Neuronal stem cell (in vitro differentiated cells): ENCODE results near the gene HDAC2.

Source experiments
- DNase-seq: peaks from one replicate; pipeline ENCODE4 v3.0.0-alpha.2; 2013; ENCODE audit warnings: low spot score
- H2AFZ ChIP-seq: one replicate; pipeline ENCODE4 v1.6.1; 2013; ENCODE audit warnings: mild to moderate bottlenecking, low read length, inconsistent platforms
- H2AK5ac ChIP-seq: 2 replicates; pipeline ENCODE4 v1.6.1; 2013; ENCODE audit warnings: low read depth, mild to moderate bottlenecking, inconsistent platforms, low read length, moderate library complexity, mixed read lengths
- H2BK120ac ChIP-seq: 2 replicates; pipeline ENCODE4 v1.6.1; 2013; ENCODE audit warnings: low read depth, mild to moderate bottlenecking, inconsistent platforms, low read length, moderate library complexity, mixed read lengths
- H2BK12ac ChIP-seq: one replicate; pipeline ENCODE4 v1.6.1; 2013; ENCODE audit warnings: low read length, inconsistent platforms
- H2BK15ac ChIP-seq: 2 replicates; pipeline ENCODE4 v1.6.1; 2013; ENCODE audit warnings: mild to moderate bottlenecking, low read length, inconsistent platforms, mixed read lengths
- H2BK5ac ChIP-seq: one replicate; pipeline ENCODE4 v1.6.1; 2013; ENCODE audit warnings: inconsistent platforms, mild to moderate bottlenecking, low read length, moderate library complexity
- H3K14ac ChIP-seq: one replicate; pipeline ENCODE4 v1.6.1; 2013; ENCODE audit warnings: low read length, inconsistent platforms
- H3K18ac ChIP-seq: 2 replicates; pipeline ENCODE4 v1.6.1; 2013; ENCODE audit warnings: low read length, inconsistent platforms
- H3K23ac ChIP-seq: 2 replicates; pipeline ENCODE4 v1.6.1; 2013; ENCODE audit warnings: low read depth, mild to moderate bottlenecking, mixed read lengths, low read length, inconsistent platforms; ENCODE audit not compliant: poor library complexity
- H3K27ac ChIP-seq: replicated peaks from 3 replicates; pipeline ENCODE4 v1.5.1; 2013; ENCODE audit warnings: low read length, inconsistent platforms
- H3K27me3 ChIP-seq, 3 experiments: 2 replicates each; pipeline ENCODE4 v1.6.1; 2013; ENCODE audit warnings: low read length in 3 of 3, mild to moderate bottlenecking in 2 of 3, inconsistent platforms in 1 of 3, low read depth in 1 of 3, mixed read lengths in 1 of 3, moderate library complexity in 1 of 3; ENCODE audit not compliant: control insufficient read depth in 3 of 3, insufficient read depth in 3 of 3
- H3K36me3 ChIP-seq, 2 donors: replicated peaks in 1 of 2; 2 replicates each; pipeline ENCODE4 v1.6.1; 2013; ENCODE audit warnings: low read length in 2 of 2; ENCODE audit not compliant: control insufficient read depth in 2 of 2, insufficient read depth in 2 of 2
- H3K4ac ChIP-seq: 2 replicates; pipeline ENCODE4 v1.6.1; 2013; ENCODE audit warnings: inconsistent platforms, mild to moderate bottlenecking, low read length, moderate library complexity
- H3K4me1 ChIP-seq, 2 donors: 1 replicate in 1 of 2; 2 replicates in 1 of 2; pipeline ENCODE4 v1.6.1; 2013; ENCODE audit warnings: low read length in 2 of 2, low read depth in 1 of 2; ENCODE audit not compliant: control insufficient read depth in 2 of 2, insufficient read depth in 1 of 2
- H3K4me2 ChIP-seq: one replicate; pipeline ENCODE4 v1.6.1; 2013; ENCODE audit warnings: mild to moderate bottlenecking, low read length, inconsistent platforms; ENCODE audit not compliant: insufficient read depth, poor library complexity, severe bottlenecking
- H3K4me3 ChIP-seq, 2 donors: 2 replicates each; pipeline ENCODE4 v1.5.1; 2013; ENCODE audit warnings: low read length in 2 of 2, mild to moderate bottlenecking in 2 of 2, inconsistent platforms in 1 of 2, moderate library complexity in 1 of 2
- H3K79me1 ChIP-seq: one replicate; pipeline ENCODE4 v1.6.1; 2013; ENCODE audit warnings: low read depth, mild to moderate bottlenecking, inconsistent platforms, low read length, moderate library complexity
- H3K9ac ChIP-seq: one replicate; pipeline ENCODE4 v1.6.1; 2013; ENCODE audit warnings: mild to moderate bottlenecking, low read depth, low read length, inconsistent platforms; ENCODE audit not compliant: poor library complexity
- H3K9me3 ChIP-seq, 2 donors: replicated peaks in 1 of 2; 2 replicates each; pipeline versions ENCODE3 to v1.6.1; 2013; ENCODE audit warnings: low read length in 2 of 2, mild to moderate bottlenecking in 2 of 2, inconsistent platforms in 1 of 2, low read depth in 1 of 2, mixed read lengths in 1 of 2, moderate library complexity in 1 of 2; ENCODE audit not compliant: control insufficient read depth in 2 of 2, insufficient read depth in 1 of 2
- H4K8ac ChIP-seq: one replicate; pipeline ENCODE4 v1.6.1; 2013; ENCODE audit warnings: low read depth, mild to moderate bottlenecking, inconsistent platforms, low read length, moderate library complexity
- H4K91ac ChIP-seq: one replicate; pipeline ENCODE4 v1.6.1; 2013; ENCODE audit warnings: low read length, low read depth, mild to moderate bottlenecking, inconsistent platforms; ENCODE audit not compliant: poor library complexity
- WGBS, 2 donors: extraction: QIAGEN DNeasy Blood & Tissue Kit; methylation state at CpG; one replicate each; pipeline ENCODE4 v1.1.7; 2013; ENCODE audit warnings: missing lambda C conversion rate in 2 of 2, mixed read lengths in 1 of 2; ENCODE audit not compliant: insufficient read length in 2 of 2, insufficient replicate concordance in 1 of 2; ENCODE audit errors: extremely low coverage in 2 of 2; 5-methylcytosine and 5-hydroxymethylcytosine counted together

HDAC2 gene

DNA sequence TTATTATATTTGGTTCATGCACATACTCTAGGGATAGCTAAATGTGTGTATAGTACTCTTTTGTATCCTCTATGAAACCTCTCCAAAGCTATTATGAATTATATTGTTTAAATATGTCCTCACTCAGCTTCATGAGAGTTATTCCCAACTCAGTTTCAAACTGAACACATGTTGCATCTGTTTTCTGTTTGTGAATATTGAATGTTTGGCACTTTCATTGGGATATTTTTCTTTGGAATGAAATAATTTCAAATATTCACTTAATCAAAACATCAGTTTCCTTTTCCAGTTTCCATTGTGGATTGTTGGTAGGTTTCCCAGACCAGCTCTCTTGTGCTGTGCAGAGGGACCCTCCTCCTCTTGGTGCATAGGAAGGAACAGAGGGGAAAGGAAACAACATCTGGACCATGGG lies 46.6 kb downstream of the HDAC2 start:
- H3K36me3 ChIP-seq: no peaks in the 10 kb centered on the region
- no peaks in the 10 kb centered on the region for H3K79me1 ChIP-seq
- H3K4me2 ChIP-seq: no peak overlapping the region
- no peak overlapping the region for H2BK120ac ChIP-seq
- H4K8ac ChIP-seq: no peak overlapping the region
- no peak overlapping the region for H2BK15ac ChIP-seq
- no peak for DNase-seq
- no peak overlapping the region for H3K18ac ChIP-seq
- H3K23ac ChIP-seq: no peak overlapping the region
- no peak overlapping the region for H2AK5ac ChIP-seq
- H3K14ac ChIP-seq: no peak overlapping the region
- no peak overlapping the region for H3K4me3 ChIP-seq
- H3K4me1 ChIP-seq: peaks cover 0 to 3% of the 10 kb centered on the region in 2 donors
- no peaks in the 10 kb centered on the region for H3K27me3 ChIP-seq
- H3K9me3 ChIP-seq: no peaks in the 10 kb centered on the region
- no peak overlapping the region for H2BK12ac ChIP-seq
- no peak overlapping the region for H3K9ac ChIP-seq
- no peak overlapping the region for H2AFZ ChIP-seq
- H3K27ac ChIP-seq: no peak overlapping the region
- no peak overlapping the region for H3K4ac ChIP-seq
- no peak overlapping the region for H2BK5ac ChIP-seq
- H4K91ac ChIP-seq: no peak overlapping the region

DNA sequence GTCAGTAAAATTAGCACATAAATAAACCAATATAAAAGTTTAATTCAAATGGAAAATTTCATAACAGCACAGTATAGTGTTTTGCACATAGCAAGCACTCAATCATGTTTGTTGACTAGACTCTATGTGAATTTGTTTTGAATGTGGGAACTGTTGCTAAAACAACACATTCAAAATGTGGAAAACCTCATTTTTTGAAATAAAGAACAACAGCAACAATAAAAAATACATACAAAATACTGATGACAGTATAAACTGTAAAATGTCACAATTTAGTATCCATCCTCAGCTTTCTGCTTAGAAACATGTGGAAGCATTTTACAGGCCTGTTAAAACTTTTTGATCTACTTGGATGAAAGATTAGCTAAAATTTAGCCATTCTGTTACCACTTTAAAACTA lies 47.4 kb downstream of the HDAC2 start:
- no peak overlapping the region for H2AK5ac ChIP-seq
- H2BK12ac ChIP-seq: no peak overlapping the region
- no peak overlapping the region for H4K8ac ChIP-seq
- no peak overlapping the region for H3K23ac ChIP-seq
- H3K27me3 ChIP-seq: no peaks in the 10 kb centered on the region
- no peak for DNase-seq
- no peak overlapping the region for H4K91ac ChIP-seq
- no peak overlapping the region for H2BK5ac ChIP-seq
- H2AFZ ChIP-seq: no peak overlapping the region
- peaks cover 0 to 3% of the 10 kb centered on the region in 2 donors for H3K4me1 ChIP-seq
- H3K9me3 ChIP-seq: no peaks in the 10 kb centered on the region
- no peak overlapping the region for H3K9ac ChIP-seq
- no peaks in the 10 kb centered on the region for H3K36me3 ChIP-seq
- H3K79me1 ChIP-seq: no peaks in the 10 kb centered on the region
- no peak overlapping the region for H3K4me2 ChIP-seq
- H2BK120ac ChIP-seq: no peak overlapping the region
- H3K4ac ChIP-seq: no peak overlapping the region
- no peak overlapping the region for H3K27ac ChIP-seq
- H3K14ac ChIP-seq: no peak overlapping the region
- H3K4me3 ChIP-seq: no peak overlapping the region
- H2BK15ac ChIP-seq: no peak overlapping the region
- no peak overlapping the region for H3K18ac ChIP-seq

DNA sequence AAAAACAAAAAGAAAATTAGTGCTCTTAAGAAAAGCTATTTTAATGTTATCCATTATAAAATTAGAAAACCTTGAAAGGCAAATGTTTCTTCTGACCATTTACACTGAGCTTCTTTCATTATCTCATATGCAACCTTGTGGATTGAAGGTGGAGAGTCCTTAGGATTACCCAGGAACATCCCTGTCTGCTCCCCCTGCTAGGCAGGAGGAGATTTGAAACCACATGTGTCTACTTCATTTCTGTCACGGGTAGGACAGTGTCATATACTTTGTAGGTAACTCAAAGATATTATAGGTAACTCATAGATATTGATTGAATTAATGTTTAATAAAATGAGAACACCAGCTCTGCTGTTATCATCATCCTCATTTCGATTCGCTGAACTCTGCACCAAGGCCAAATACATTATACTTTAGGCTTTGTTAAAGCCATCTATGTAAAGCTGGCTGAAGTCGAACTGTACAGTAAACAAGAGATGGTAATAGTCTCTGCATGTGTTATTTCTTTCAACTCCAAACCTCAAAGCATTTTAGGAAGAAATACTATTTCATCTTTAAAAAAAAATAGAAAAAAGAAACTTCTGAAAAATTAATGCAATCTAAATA lies 49.5 kb downstream of the HDAC2 start:
- no peak overlapping the region for H3K27ac ChIP-seq
- H3K79me1 ChIP-seq: no peaks in the 10 kb centered on the region
- peaks cover 0 to 3% of the 10 kb centered on the region in 2 donors for H3K4me1 ChIP-seq
- H3K9me3 ChIP-seq: no peaks in the 10 kb centered on the region
- H3K9ac ChIP-seq: no peak overlapping the region
- H2BK5ac ChIP-seq: no peak overlapping the region
- H3K4me2 ChIP-seq: no peak overlapping the region
- H2BK15ac ChIP-seq: no peak overlapping the region
- no peak overlapping the region for H2BK120ac ChIP-seq
- H3K27me3 ChIP-seq: no peaks in the 10 kb centered on the region
- no peak overlapping the region for H4K91ac ChIP-seq
- H4K8ac ChIP-seq: no peak overlapping the region
- no peak overlapping the region for H3K4me3 ChIP-seq
- H2BK12ac ChIP-seq: no peak overlapping the region
- no peaks in the 10 kb centered on the region for H3K36me3 ChIP-seq
- DNase-seq: no peak
- WGBS, 2 donors: no CpG with 5 or more reads among the region's 4 CpGs
- H3K23ac ChIP-seq: no peak overlapping the region
- H2AK5ac ChIP-seq: no peak overlapping the region
- H3K18ac ChIP-seq: no peak overlapping the region
- no peak overlapping the region for H3K14ac ChIP-seq
- no peak overlapping the region for H3K4ac ChIP-seq
- H2AFZ ChIP-seq: peak overlapping the region; percentile 84

DNA sequence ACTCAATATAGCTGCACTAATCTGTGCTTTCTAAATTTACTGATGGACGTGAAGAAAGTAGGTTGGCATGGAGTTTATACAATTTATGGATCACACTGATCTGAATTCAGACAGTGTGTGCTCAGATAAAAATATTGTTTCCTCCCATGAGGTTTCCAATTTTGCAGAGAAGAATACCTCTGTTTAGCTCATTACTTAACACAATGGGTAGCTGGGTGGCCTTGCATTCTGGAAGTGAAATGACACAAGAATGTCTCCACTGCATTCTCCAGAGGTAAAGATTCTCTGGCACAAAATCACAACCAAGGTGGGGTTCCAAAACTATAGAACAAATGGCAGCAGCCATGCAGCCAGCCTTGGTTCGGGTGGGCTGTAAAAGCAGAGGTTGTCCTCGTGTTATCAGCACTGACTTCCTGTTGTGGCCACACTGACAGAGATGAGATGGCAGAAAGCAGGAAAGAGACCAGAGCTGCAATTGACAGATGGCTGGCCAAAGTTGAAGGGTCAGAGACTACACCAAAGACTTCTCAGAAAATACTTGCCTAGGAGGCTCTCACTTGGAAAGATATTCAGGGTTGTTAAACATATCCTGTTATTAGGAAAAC lies 50.2 kb downstream of the HDAC2 start:
- Histone ChIP-seq H3K27ac (no peak overlapping the region), H4K91ac (no peak overlapping the region), H3K36me3 (no peaks in the 10 kb centered on the region), H2BK12ac (no peak overlapping the region), H2AFZ (peak overlapping the region; percentile 84), H2BK120ac (no peak overlapping the region), H3K4me2 (no peak overlapping the region), H3K9ac (no peak overlapping the region), H3K4me3 (no peak overlapping the region), H3K23ac (no peak overlapping the region), H4K8ac (no peak overlapping the region), H2AK5ac (no peak overlapping the region), H3K9me3 (no peaks in the 10 kb centered on the region), H3K4ac (no peak overlapping the region), H3K18ac (peak overlapping the region; percentile 80), H3K14ac (no peak overlapping the region), H3K79me1 (no peaks in the 10 kb centered on the region), H2BK5ac (no peak overlapping the region), H2BK15ac (no peak overlapping the region), H3K27me3 (no peaks in the 10 kb centered on the region), H3K4me1 (peaks cover 0 to 3% of the 10 kb centered on the region in 2 donors)
- no CpG with 5 or more reads among the region's 3 CpGs for WGBS, 2 donors
- DNase-seq: no peak
